DND-41 (cell line): Measurements from ENCODE around the gene WAPL.

Experiments
- CTCF ChIP-seq: IDR thresholded peaks from 2 replicates; pipeline ENCODE4 v1.5.1; 2012; ENCODE audit warnings: borderline replicate concordance, low read length, moderate library complexity, mild to moderate bottlenecking; ENCODE audit not compliant: poor library complexity, severe bottlenecking; ENCODE audit errors: extremely low read depth
- EZH2 ChIP-seq: IDR thresholded peaks from 3 replicates; pipeline ENCODE4 v1.6.1; 2012; ENCODE audit warnings: borderline replicate concordance, low read depth, mild to moderate bottlenecking, moderate library complexity, low read length, inconsistent platforms; ENCODE audit not compliant: severe bottlenecking

GRCh38 chr10:86401588-86402282 is 119.9 kb downstream of the WAPL start:
- TF ChIP-seq CTCF (no peak), EZH2 (no peak)
